Tibial nerve (tissue), 4 donors: ENCODE results near the gene ATP11A. TPM values are rescaled to one million over a fixed set of nuclear protein-coding genes. Genes with fewer than 3 reads are reported as not detected.

Experiments
- DNase-seq, 2 donors: peaks; one replicate each; pipeline ENCODE4 v3.0.0-alpha.2; 2019; ENCODE audit warnings: low spot score in 2 of 2
- H3K27ac ChIP-seq, 4 donors: fragments of 200-600 bp; sonication (generic) in 3 of 4; one replicate each; pipeline ENCODE4 v1.5.1; 2017 to 2019; ENCODE audit warnings: mild to moderate bottlenecking in 1 of 4
- H3K27me3 ChIP-seq, 2 donors: fragments of 200-600 bp; sonication (generic) in 1 of 2; one replicate each; pipeline versions ENCODE4 v1.5.1 to v1.6.0; 2017 to 2019
- H3K36me3 ChIP-seq, 3 donors: fragments of 200-600 bp; sonication (generic); one replicate each; pipeline ENCODE4 v1.5.1; 2018 to 2019
- H3K4me1 ChIP-seq, 4 donors: fragments of 200-600 bp; sonication (generic) in 3 of 4; one replicate each; pipeline ENCODE4 v1.5.1; 2017 to 2019
- H3K4me3 ChIP-seq, 4 donors: fragments of 200-600 bp; sonication (generic) in 3 of 4; one replicate each; pipeline ENCODE4 v1.5.1; 2017 to 2019; ENCODE audit warnings: mild to moderate bottlenecking in 1 of 4, moderate library complexity in 1 of 4
- H3K9me3 ChIP-seq, 4 donors: fragments of 200-600 bp; sonication (generic) in 3 of 4; one replicate each; pipeline ENCODE4 v1.5.1; 2017 to 2019
- EP300 ChIP-seq, 2 donors: sonication (generic); formaldehyde crosslinking; IDR thresholded peaks; one replicate each; pipeline ENCODE4 v1.6.1; 2017; ENCODE audit warnings: antibody characterized with exemption in 2 of 2, mild to moderate bottlenecking in 1 of 2
- POLR2A ChIP-seq, 2 donors: fragments of 450-650 bp; IDR thresholded peaks; one replicate each; pipeline ENCODE4 v1.6.1; 2017; ENCODE audit warnings: antibody characterized with exemption in 2 of 2, mild to moderate bottlenecking in 2 of 2, moderate library complexity in 2 of 2
- WGBS, 2 donors: methylation state at CpG; one replicate each; pipeline ENCODE4 v1.1.5; 2018; 5-methylcytosine and 5-hydroxymethylcytosine counted together
- total RNA-seq, 4 donors: library from RNA; depleted of rRNA; stranded (reverse); fragments of >200 nt; gene quantifications; one replicate each; pipeline ENCODE4 v1.1.0, GENCODE V29; 2016
- TF ChIP-seq, protein P1 (sequence below), 5 experiments: fragments of 200-600 bp in 3 of 5; fragments of 450-650 bp in 2 of 5; sonication (generic) in 3 of 5; IDR thresholded peaks; one replicate each; pipeline ENCODE4 v1.5.1; 2016 to 2019; ENCODE audit warnings: antibody characterized with exemption in 5 of 5, mild to moderate bottlenecking in 3 of 5, moderate library complexity in 2 of 5

The ATP11A gene
- total RNA-seq, 4 donors from 2014 or later, result 24.7 to 61.5 (median 35.0) TPM

DNA sequence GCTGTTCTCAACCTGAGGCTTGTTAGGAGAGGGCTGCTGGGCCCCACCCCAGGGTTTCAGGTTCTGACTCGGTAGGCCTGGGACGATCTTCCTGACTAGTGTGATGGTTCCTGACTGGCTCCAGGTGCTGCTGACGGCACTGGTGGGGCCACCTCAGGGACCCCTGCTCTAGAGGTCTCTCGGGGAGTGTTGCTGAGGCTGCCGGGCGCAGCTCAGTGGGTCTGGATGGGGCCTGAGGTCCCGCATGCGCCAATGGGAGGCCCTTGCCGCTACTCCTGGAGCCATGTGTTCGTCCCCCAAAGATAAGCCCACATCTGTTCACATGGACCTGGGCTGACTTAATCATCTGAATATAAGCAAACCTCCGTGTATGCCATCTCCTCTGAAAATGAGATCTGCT, 133.0 kb downstream of the ATP11A start:
- no peak for TF ChIP-seq POLR2A (IDR thresholded peaks at IDR 0.05)
- TF ChIP-seq, protein P1, sequence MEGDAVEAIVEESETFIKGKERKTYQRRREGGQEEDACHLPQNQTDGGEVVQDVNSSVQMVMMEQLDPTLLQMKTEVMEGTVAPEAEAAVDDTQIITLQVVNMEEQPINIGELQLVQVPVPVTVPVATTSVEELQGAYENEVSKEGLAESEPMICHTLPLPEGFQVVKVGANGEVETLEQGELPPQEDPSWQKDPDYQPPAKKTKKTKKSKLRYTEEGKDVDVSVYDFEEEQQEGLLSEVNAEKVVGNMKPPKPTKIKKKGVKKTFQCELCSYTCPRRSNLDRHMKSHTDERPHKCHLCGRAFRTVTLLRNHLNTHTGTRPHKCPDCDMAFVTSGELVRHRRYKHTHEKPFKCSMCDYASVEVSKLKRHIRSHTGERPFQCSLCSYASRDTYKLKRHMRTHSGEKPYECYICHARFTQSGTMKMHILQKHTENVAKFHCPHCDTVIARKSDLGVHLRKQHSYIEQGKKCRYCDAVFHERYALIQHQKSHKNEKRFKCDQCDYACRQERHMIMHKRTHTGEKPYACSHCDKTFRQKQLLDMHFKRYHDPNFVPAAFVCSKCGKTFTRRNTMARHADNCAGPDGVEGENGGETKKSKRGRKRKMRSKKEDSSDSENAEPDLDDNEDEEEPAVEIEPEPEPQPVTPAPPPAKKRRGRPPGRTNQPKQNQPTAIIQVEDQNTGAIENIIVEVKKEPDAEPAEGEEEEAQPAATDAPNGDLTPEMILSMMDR (IDR thresholded peaks at IDR 0.05), result no peak
- TF ChIP-seq EP300 (IDR thresholded peaks at IDR 0.05), result no peak
- Histone ChIP-seq H3K9me3 (no peaks in the 10 kb centered on the region), H3K36me3 (peaks cover 0 to 99% (median 5%) of the 10 kb centered on the region in 3 donors), H3K27ac (no peak overlapping the region), H3K4me3 (no peak overlapping the region), H3K4me1 (no peaks in the 10 kb centered on the region), H3K27me3 (no peaks in the 10 kb centered on the region)
- DNase-seq, result no peak
- 82 to 88% methylated on average over 11 of the region's 11 CpGs for WGBS, 2 donors

DNA sequence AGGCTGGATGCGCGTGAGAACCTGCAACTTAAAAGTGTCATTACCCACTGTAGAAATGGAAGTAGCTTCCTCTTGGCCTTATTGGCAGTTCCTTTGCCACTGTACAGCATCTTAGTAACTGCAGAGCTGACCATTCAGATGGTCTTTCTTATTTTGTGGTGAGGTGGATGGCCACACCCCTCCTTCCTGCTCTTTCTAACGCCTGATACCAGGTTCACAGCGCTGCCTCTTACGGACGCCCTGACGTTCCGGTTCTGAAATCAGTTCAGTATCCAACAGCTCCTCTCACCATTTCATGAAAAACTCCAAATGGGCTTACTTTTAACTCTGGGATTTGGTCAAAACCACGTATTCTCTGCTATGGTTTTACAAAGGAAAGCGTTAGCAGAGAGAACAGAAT, 134.6 kb downstream of the ATP11A start:
- Histone ChIP-seq H3K36me3 (peaks cover 0 to 99% (median 5%) of the 10 kb centered on the region in 3 donors), H3K9me3 (no peaks in the 10 kb centered on the region), H3K27ac (no peak overlapping the region), H3K27me3 (no peaks in the 10 kb centered on the region), H3K4me3 (no peak overlapping the region), H3K4me1 (no peaks in the 10 kb centered on the region)
- WGBS, 2 donors, result 90 to 95% methylated on average over 10 of the region's 10 CpGs
- TF ChIP-seq, protein P1 (IDR thresholded peaks at IDR 0.05), result no peak
- TF ChIP-seq EP300 (IDR thresholded peaks at IDR 0.05) (no peak), POLR2A (IDR thresholded peaks at IDR 0.05) (no peak)
- DNase-seq, result no peak

DNA sequence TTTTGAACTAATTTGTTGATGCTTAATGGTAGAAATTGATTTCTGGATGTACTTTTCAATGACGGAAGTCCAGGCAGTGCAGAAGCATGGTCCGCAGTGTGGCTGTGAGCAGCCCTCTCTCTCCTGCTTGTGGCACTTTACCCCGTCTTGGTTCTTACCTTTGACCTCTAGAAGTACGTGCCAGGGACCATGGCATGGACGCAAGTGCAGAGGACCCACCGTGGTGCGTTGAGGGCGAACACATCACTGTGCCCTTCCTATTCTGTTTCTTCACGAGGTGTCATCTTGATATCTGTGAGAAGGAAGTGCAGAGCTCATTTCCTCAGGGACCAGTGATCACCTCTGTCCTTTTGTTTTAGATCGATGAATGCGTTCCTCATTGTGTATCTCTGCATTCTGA, 135.2 kb downstream of the ATP11A start:
- no peaks in the 10 kb centered on the region for H3K27me3 ChIP-seq
- no peak overlapping the region for H3K4me3 ChIP-seq
- TF ChIP-seq EP300 (IDR thresholded peaks at IDR 0.05) (no peak), POLR2A (IDR thresholded peaks at IDR 0.05) (no peak)
- TF ChIP-seq, protein P1 (IDR thresholded peaks at IDR 0.05), result no peak
- no peaks in the 10 kb centered on the region for H3K4me1 ChIP-seq
- no peak for DNase-seq
- 89 to 93% methylated on average over 11 of the region's 11 CpGs for WGBS, 2 donors
- H3K36me3 ChIP-seq, result peaks cover 0 to 94% (median 5%) of the 10 kb centered on the region in 3 donors
- H3K9me3 ChIP-seq, result no peaks in the 10 kb centered on the region
- no peak overlapping the region for H3K27ac ChIP-seq

DNA sequence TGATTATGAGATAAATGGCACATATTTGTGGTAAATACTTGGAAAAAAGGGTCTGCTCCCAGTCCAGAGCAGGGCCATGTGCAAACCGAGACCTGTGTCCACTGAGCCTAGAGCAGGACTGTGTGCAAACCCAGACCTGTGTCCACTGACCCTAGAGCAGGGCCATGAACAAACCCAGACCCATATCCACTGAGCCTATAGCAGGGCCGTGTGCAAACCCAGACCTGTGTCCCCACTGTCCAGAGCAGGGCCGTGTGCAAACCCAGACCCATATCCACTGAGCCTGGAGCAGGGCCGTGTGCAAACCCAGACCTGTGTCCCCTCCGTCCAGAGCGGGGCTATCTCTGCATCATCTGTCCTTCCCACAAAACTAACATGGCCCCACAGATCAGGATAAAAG, 136.0 kb downstream of the ATP11A start:
- H3K27me3 ChIP-seq, result no peaks in the 10 kb centered on the region
- H3K4me3 ChIP-seq, result no peak overlapping the region
- no peak for DNase-seq
- H3K27ac ChIP-seq, result no peak overlapping the region
- H3K4me1 ChIP-seq, result no peaks in the 10 kb centered on the region
- TF ChIP-seq, protein P1 (IDR thresholded peaks at IDR 0.05), result no peak
- no peak for TF ChIP-seq EP300 (IDR thresholded peaks at IDR 0.05)
- TF ChIP-seq POLR2A (IDR thresholded peaks at IDR 0.05), result no peak
- H3K9me3 ChIP-seq, result no peaks in the 10 kb centered on the region
- H3K36me3 ChIP-seq, result peaks cover 0 to 93% (median 5%) of the 10 kb centered on the region in 3 donors
- 89 to 91% methylated on average over 6 of the region's 6 CpGs for WGBS, 2 donors

DNA sequence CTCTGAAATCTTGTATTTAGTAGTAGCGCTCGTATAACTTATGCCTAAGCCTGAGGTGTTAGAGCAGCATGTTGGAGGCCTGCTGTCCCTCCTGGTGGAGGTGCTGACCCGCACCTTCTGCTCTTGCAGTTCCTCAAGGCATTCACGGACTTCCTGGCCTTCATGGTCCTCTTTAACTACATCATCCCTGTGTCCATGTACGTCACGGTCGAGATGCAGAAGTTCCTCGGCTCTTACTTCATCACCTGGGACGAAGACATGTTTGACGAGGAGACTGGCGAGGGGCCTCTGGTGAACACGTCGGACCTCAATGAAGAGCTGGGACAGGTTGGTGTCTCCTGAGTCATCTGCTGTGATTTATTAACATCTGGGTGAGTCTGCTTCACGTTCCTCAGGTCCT, 136.7 kb downstream of the ATP11A start:
- H3K4me3 ChIP-seq, result no peak overlapping the region
- no peak overlapping the region for H3K27ac ChIP-seq
- no peaks in the 10 kb centered on the region for H3K9me3 ChIP-seq
- H3K4me1 ChIP-seq, result no peaks in the 10 kb centered on the region
- H3K36me3 ChIP-seq, result peaks cover 0 to 93% (median 5%) of the 10 kb centered on the region in 3 donors
- WGBS, 2 donors, result 89 to 97% methylated on average over 14 of the region's 14 CpGs
- no peak for DNase-seq
- TF ChIP-seq EP300 (IDR thresholded peaks at IDR 0.05) (no peak), POLR2A (IDR thresholded peaks at IDR 0.05) (no peak)
- TF ChIP-seq, protein P1 (IDR thresholded peaks at IDR 0.05), result no peak
- no peaks in the 10 kb centered on the region for H3K27me3 ChIP-seq
